Stimulated activated CD4-positive, alpha-beta T cell treated with anti-CD3 and anti-CD28 coated beads, Interleukin-4, amount 100 ng/mL, for 24 hours (primary cell): Measurements from ENCODE around the gene EFCAB5.
"Not testable (repeated sequence)": the region's sequence is repeated elsewhere in the genome, so short reads cannot be mapped to it uniquely, and the experiment has no call there.

Experiments used
- DNase-seq: peaks from one replicate; pipeline ENCODE4 v3.0.0-alpha.2; 2020

Gene EFCAB5

GRCh38 chr17:29941334-29941733 is at the start of gene EFCAB5:
Gene EFCAB5 (plus strand): TSS chr17:29941634. CDS start chr17:29941797, 163 bp downstream.
- no peak for DNase-seq

DNA sequence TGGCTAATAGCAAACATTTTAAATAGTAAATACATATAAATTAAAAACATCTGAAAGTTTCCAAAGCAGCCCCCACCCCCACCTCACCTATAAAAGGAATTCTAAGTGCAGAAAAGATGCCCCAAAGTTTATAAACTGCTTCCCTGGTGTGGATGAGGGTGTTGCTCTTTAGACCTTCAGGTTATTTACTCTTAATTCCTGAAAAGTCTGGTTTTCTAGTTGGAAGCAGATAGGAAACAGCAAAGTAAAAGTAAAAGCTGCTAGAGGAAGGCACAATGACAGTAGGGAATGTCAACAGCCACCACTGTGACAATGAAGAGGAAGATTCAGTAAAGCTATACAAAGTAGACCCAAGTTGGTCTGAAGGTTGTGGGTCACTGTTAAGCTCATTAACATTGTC is 49.2 kb upstream of the EFCAB5 start:
- no peak for DNase-seq

DNA sequence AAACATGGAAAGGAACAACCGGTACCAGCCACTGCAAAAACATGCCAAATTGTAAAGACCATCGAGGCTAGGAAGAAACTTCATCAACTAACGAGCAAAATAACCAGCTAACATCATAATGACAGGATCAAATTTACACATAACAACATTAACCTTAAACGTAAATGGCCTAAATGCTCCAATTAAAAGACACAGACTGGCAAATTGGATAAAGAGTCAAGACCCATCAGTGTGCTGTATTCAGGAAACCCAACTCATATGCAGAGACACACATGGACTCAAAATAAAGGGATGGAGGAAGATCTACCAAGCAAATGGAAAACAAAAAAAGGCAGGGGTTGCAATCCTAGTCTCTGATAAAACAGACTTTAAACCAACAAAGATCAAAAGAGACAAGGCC is 44.3 kb upstream of the EFCAB5 start:
- DNase-seq = not testable (repeated sequence)

DNA sequence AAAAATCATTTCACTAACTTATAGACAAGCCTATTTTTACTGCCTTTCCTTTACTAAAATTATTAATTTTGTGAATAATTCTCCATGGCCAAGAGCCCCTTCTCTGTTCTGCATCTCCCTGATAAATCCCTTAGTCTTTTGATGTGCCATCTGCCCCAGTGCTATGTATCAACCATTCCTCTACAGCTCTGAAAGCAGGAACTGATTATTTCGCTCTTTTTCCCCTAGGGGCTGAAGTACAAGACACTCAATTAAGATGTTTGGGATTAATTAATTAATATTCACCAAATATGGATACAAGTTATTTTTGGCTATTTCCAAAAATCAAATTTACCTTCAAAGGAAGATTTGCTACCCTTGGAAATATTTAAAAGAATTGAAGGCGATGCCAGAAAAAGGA is 38.0 kb upstream of the EFCAB5 start:
- no peak for DNase-seq

GRCh38 chr17:29905086-29905878 is 36.2 kb upstream of the EFCAB5 start:
- no peak for DNase-seq

- DNase-seq = no peak
Measured at GRCh38 chr17:29905879-29906167, 35.6 kb upstream of the EFCAB5 start.

- DNase-seq = no peak
Measured at GRCh38 chr17:29906969-29907368, 34.5 kb upstream of the EFCAB5 start.

DNA sequence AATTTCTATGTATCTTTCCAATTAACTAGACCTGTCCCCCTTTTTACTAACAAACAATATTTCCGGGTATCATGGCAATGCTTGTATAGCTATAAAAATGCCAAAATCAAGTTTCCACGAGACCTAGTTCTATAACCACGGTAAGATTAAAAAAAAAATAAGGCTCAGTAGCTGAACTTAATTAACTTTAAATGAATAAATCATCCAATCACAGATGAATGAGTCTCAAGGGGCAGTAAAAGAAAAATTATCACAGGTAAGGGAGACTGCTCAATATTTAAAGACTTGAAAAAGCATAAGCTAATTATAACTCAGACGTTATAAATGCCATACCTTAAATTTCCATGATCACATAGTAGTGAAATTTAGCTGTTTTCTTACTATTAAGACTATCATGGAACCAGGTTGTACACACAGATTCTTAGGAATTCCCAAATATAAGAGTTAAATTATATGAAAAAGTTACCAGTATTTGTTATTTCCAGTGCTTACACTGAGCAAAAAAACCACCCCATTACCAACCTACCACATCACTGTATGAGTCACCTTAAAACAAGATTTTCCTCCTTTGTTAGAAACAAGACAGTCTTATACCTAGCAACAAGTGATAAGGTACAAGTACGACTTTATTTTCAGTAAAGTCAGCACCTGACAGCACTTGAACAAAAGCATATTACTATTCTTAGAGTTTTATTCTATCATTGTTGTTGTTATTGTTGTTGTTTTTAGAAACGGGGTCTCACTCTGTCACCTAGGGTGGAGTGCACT is 32.0 kb upstream of the EFCAB5 start:
- no peak for DNase-seq

DNA sequence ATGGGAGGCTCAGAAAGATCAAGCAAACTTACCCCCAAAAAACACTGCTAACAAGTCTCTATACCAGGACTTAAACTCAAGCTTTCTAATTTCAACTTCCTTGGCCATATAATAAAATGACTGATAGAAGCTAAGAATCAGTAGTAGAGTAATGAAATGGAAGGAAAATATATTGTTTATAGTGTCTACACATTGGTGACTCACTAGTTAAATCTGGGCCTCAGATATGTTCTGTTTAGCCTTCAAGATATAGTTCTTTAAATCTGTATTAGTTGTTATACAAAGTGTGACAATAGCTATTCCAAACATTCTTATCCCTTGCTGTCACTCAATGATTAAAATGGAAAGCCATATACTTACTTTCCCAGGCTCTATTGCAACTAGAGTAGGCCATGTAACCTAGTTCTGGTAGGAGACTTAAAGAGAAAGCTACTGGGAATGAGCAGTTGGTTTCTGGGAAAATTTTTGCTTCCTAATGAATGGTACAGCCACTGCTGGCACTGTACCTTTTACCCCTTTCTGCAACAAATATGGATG is 29.7 kb upstream of the EFCAB5 start:
- no peak for DNase-seq

- no peak for DNase-seq
Measured at GRCh38 chr17:29914819-29915537, 26.5 kb upstream of the EFCAB5 start.

GRCh38 chr17:29918016-29918415 is 23.4 kb upstream of the EFCAB5 start:
- DNase-seq = no peak

- DNase-seq = no peak
Measured at GRCh38 chr17:29918922-29919856, 22.2 kb upstream of the EFCAB5 start.

- no peak for DNase-seq
Measured at GRCh38 chr17:29924786-29925185, 16.6 kb upstream of the EFCAB5 start.

DNA sequence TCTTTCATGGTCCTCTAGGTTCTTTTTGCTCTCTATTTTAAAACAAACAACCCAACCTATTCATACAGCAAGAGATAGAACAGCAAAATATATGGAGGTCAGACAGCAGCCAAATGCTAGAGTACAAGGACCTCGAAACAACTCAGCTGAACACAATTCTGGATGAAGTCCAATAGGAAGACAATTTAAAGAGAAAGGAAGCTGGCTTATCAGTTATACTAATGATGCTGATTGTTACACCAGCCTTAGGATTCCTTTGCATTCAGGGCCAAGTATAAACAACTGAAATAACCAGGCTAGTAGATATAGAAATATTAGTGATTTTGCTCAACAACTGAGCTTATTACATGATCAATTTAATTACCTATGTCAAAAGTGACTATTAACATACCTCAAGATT is 13.9 kb upstream of the EFCAB5 start:
- DNase-seq = no peak

DNA sequence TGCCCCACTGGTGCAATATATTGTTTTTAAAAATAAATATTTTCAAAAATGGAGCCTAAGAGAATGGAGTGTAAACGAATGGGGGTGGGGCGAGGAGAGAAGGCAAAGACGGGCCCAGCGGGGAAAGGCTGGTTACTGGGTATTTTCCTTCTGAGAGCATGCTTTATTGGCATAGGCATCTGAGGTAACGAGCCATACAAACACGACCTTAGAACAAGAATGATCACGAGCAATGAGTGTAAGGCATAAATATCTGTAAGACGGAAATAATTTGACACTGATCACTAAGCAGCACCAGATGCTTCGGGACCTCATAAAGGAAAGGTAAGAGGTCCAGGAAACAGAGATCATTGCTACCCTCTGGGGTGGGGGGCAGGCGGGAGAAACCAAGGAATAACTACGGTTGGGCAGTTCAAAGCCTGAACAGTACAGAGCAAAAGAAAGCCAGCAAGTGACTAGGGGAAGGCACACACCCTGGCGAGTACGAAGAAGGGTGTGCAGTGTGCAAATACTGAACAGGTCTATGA is 12.4 kb upstream of the EFCAB5 start:
- DNase-seq = no peak

GRCh38 chr17:29929533-29930408 is 11.7 kb upstream of the EFCAB5 start, which contains the start of gene SSH2:
Gene SSH2 (minus strand): TSS chr17:29930228. CDS start chr17:29930000, 228 bp downstream.
- DNase-seq = peak; percentile 89

DNA sequence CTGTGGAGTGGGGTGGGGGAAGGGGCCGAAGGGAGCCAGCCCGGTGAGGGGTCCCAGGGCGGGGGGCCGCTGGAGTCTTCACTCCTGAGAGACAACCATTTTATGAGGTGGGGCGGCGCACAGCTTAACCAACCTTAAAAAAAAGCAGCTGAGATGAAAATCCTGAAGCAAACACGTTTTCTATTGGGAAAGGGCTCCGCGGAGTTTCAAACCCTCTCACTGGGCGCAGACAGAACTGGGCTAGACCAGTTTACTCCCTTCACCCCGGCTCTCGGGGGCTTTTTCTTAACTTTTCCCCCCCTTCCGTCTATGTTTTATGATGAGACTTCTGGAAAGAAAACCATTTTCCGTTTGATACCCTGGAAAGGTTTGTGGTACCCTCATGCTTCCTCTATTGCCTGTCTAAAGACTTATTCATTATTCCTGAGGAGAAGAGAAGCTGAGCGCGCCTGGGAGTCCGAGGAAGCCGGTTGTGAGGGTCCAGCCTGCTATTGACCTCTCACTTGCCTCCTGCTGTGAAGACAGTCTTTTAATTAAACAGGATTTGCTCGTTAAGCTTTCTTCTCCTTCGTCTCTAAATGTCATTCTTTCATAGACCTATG is 10.9 kb upstream of the EFCAB5 start:
- DNase-seq = no peak

DNA sequence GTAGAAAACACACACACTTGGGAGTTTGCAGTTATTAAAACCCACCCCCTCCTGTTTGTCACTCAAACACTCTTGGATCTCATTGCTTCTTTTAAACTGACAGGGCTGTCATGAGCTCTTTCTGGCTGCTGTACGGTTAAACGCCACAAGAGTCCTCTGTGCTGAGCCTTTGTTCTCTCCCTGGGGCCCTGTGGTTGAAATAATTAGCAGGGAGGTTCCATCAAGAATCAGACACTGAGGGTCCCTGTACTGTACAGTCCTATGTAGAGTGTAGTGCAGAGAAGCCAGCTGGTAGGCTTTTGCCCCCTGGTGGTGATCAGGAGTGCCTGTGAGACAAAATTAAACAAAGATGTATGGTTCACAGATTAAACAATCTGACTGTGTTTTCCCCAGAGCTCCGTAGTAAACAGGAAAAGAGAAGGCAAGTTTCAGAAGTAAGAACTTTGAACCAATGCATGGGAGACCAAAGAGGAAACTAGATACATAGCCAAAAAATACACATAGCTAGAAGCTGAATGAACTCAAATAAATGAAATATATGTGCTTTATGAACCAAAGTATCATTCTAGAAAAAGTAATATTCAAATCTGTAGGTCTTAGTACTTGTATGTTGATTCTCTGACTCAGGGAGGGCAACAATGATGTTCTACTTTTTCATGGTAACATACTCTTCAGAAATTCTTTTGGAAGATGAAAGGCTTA is 10.1 kb upstream of the EFCAB5 start:
- peak; percentile 73 for DNase-seq

GRCh38 chr17:29933379-29933778 is 8.1 kb upstream of the EFCAB5 start:
- DNase-seq = no peak

- not testable (repeated sequence) for DNase-seq
Measured at GRCh38 chr17:29935909-29936308, 5.5 kb upstream of the EFCAB5 start.
